ENCODE measurements around the gene IMPDH1. TPM values are rescaled to one million over a fixed set of nuclear protein-coding genes. Genes with fewer than 3 reads are reported as not detected.
A peak's percentile ranks its signal among the peaks of the same experiment; 100 is the strongest.

IMPDH1 gene
- total and polyA plus RNA-seq, 11 donors: 12.3 to 65.3 (median 23.6) TPM

DNA sequence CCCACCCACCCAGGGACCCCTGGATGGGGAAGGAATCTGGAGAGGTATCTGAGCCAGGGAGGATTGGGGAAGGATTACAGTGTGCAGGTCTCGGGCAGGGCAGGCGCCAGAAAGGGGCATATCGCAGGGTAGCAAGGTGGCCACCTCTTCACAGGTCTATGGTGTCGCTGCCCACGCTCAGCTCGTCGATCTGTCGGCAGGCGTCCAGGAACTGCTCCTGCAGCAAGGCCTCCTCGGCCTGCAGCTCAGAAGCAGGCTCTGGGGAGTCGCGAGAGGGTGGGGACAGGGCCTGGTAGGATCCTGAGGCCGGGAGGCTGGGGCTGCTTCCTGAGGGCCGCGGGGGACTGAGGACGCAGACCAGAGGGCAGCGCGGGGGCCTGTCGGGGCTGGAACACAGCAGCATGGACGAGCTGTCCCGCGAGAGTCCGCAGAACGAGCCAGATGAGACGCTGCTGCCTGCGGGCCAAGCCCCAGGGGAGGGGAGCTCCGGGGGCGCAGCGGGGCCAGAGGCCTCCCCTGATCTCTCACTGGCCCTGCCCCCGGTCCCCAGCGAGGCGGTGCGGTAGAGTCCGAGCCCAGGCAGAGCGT is 59.0 kb downstream of the IMPDH1 start:
- no peaks in the 10 kb centered on the region for H3K9me3 ChIP-seq
- intact Hi-C loops (cut with DNase I): loop anchor here in 1 of 10 donors (2.0 kb wide), 1 partner anchor 36 kb away; no protein-coding TSS in a partner anchor
- H3K36me3 ChIP-seq: no peaks in the 10 kb centered on the region
- TF ChIP-seq, protein P1, sequence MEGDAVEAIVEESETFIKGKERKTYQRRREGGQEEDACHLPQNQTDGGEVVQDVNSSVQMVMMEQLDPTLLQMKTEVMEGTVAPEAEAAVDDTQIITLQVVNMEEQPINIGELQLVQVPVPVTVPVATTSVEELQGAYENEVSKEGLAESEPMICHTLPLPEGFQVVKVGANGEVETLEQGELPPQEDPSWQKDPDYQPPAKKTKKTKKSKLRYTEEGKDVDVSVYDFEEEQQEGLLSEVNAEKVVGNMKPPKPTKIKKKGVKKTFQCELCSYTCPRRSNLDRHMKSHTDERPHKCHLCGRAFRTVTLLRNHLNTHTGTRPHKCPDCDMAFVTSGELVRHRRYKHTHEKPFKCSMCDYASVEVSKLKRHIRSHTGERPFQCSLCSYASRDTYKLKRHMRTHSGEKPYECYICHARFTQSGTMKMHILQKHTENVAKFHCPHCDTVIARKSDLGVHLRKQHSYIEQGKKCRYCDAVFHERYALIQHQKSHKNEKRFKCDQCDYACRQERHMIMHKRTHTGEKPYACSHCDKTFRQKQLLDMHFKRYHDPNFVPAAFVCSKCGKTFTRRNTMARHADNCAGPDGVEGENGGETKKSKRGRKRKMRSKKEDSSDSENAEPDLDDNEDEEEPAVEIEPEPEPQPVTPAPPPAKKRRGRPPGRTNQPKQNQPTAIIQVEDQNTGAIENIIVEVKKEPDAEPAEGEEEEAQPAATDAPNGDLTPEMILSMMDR (IDR thresholded peaks at IDR 0.05): no peak
- 59 to 76% (median 66%) methylated on average over 18 to 35 of the region's 35 CpGs for WGBS, 4 donors
- H3K4me1 ChIP-seq: peaks cover 0 to 13% (median 4%) of the 10 kb centered on the region in 12 donors
- H3K27ac ChIP-seq: no peak overlapping the region
- H3K4me3 ChIP-seq: peak overlapping the region in 4 of 12 donors; percentile 38 to 50 (median 44)
- DNase-seq: peak in 1 of 5 donors; percentile 72
- H3K27me3 ChIP-seq: peaks cover 0 to 37% (median 15%) of the 10 kb centered on the region in 9 donors
- peak in 1 of 4 donors; percentile 6 for ATAC-seq

DNA sequence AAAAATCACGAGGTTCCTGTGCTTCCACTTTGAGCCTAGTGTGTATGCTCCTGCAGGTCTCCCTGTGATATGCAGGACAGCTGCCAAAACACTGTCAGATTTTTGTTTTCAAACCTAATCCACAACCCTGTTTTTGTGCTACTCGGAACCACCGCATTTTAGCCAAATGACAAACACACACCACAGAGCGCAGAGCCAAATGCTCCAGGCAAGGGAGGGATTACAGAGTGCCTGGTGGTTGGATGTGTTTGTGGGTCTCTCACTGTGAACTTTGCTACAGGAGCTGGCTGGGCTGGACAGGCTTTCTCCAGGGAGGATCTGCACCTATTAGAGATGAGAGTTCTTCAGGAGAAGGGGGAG is 60.3 kb downstream of the IMPDH1 start:
- Histone ChIP-seq H3K9me3 (no peaks in the 10 kb centered on the region), H3K36me3 (no peaks in the 10 kb centered on the region), H3K4me3 (no peak overlapping the region), H3K27ac (no peak overlapping the region), H3K4me1 (peaks cover 0 to 13% (median 4%) of the 10 kb centered on the region in 12 donors), H3K27me3 (peaks cover 0 to 32% (median 15%) of the 10 kb centered on the region in 9 donors)
- 39 to 63% (median 46%) methylated on average over 4 of the region's 4 CpGs for WGBS, 4 donors
- ATAC-seq (no peak), DNase-seq (no peak)
- TF ChIP-seq, protein P1 (IDR thresholded peaks at IDR 0.05): no peak
- no peak for TF ChIP-seq POLR2A (IDR thresholded peaks at IDR 0.05)
- intact Hi-C loops (cut with DNase I): loop anchor here in 8 of 10 donors (2.0 to 5.0 kb wide), 3 partner anchors 37 to 108 kb away; partner anchors contain the start of gene HILPDA (in 1 of the 8)

DNA sequence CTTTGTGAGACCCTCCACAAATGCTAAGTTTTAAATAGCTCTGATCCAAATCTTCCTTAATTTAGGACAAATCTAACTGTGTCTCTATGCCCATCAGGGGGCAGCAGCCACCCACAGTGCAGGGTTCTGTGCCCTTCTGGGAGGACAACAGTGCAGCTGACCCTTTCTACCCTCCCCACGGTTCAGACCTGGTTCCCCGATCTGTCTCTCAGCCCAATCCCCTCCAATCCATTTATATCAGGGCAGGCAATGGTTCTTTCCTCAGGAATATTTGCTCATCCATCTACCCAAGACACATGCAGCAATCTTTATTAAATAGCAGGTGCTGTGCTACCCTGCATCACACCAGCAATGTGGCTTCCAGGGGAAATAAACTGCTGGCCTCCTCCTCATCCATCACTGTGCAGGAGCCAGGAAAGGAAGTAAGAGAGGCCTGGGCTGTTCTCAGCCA is 62.1 kb downstream of the IMPDH1 start:
- Histone ChIP-seq H3K27me3 (peaks cover 0 to 21% (median 6%) of the 10 kb centered on the region in 9 donors), H3K4me1 (peaks cover 0 to 22% (median 9%) of the 10 kb centered on the region in 12 donors), H3K36me3 (no peaks in the 10 kb centered on the region), H3K4me3 (no peak overlapping the region), H3K9me3 (no peaks in the 10 kb centered on the region), H3K27ac (no peak overlapping the region)
- no peak for TF ChIP-seq POLR2A (IDR thresholded peaks at IDR 0.05)
- TF ChIP-seq, protein P1 (IDR thresholded peaks at IDR 0.05): peak; percentile 51 to 74 (median 67)
- DNase-seq: peak in 3 of 5 donors; percentile 49 to 67 (median 53)
- ATAC-seq: peak in 2 of 4 donors; percentile 25 to 42
- intact Hi-C loops (cut with DNase I): loop anchor here in 9 of 10 donors (1.0 to 5.0 kb wide), 5 partner anchors 39 to 110 kb away; partner anchors contain the start of gene HILPDA (in 1 of the 9)
- WGBS, 4 donors: 0 to 5% (median 4%) methylated on average over 2 of the region's 2 CpGs

DNA sequence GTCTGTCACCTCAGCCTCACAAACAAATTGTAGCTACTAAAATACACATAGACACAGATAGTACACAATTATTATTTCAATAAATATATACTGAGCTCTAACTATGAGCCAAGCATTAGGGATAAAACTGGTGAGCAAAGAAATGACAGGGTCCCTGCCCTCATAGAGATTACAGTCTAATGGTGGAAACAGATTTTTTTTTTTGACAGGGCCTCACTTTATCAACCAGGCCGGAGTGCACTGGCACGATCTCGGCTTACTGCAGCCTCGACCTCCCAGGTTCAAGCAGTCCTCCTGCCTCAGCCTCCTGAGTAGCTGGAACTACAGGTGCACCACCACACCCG is 65.4 kb downstream of the IMPDH1 start:
- intact Hi-C loops (cut with DNase I): no loop called here
- no peaks in the 10 kb centered on the region for H3K9me3 ChIP-seq
- no peak overlapping the region for H3K27ac ChIP-seq
- peak overlapping the region in 3 of 12 donors; percentile 82 to 92 (median 87) for H3K4me3 ChIP-seq
- ATAC-seq: no peak
- H3K36me3 ChIP-seq: peaks cover 0 to 20% (median 3%) of the 10 kb centered on the region in 9 donors
- DNase-seq: no peak
- H3K4me1 ChIP-seq: peaks cover 0 to 31% (median 21%) of the 10 kb centered on the region in 12 donors
- TF ChIP-seq POLR2A (IDR thresholded peaks at IDR 0.05): no peak
- TF ChIP-seq, protein P1 (IDR thresholded peaks at IDR 0.05): no peak
- WGBS, 4 donors: 87 to 97% (median 94%) methylated on average over 5 of the region's 5 CpGs
- no peaks in the 10 kb centered on the region for H3K27me3 ChIP-seq
